Stimulated activated CD8-positive, alpha-beta memory T cell treated with anti-CD3 and anti-CD28 coated beads, Interleukin-2, amount 100 ng/mL, for 1 hour (primary cell): ENCODE results near the gene SFXN2.
"Not testable (repeated sequence)": the region's sequence is repeated elsewhere in the genome, so short reads cannot be mapped to it uniquely, and the experiment has no call there.

Experiments
- DNase-seq, 2 donors: peaks; one replicate each; pipeline ENCODE4 v3.0.0-alpha.2; 2020; ENCODE audit warnings: low read depth in 2 of 2

The SFXN2 gene

DNA sequence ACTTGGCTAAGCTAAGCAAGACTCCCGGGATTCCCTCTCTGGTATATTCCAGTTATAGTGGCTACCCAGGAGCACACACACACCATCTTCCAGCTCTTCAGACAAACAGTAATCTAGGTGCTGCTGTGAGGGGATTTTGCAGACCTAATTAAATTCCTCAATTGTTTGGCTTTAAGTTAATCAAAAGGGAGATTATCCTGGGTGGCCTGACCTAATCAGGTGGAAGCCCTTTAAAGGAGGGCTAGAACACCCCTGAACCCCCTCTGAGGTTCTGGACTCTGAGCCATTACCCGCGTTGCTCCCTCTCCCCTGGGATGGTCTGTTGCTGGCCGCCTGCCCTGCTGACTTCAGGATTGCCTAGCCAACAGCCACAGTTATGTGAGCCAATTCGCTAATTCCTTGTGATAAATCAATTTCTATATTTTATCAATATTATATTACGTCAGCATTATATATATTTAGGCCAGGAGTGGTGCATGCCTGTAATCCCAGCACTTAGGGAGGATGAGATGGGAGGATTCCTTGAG is 6.4 kb downstream of the SFXN2 start:
- DNase-seq, result no peak

DNA sequence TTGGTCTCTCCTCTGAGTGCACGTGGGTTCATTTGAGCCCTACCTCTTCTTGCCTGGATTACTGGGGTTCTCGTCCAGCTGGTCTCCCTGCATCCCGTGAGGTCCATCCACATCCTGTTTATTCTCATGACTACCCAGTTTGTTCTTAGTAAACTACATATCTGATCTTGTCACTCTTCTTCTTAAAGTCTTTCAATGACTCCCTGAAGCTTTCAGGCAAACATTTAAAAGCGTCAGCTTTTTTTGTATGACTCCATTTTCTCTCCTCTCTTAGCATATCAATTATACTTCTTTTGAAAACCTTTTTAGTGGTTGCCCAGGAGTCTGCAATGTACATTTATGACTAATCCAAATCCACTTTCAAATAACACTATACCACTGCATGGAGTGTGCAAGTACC is 7.5 kb downstream of the SFXN2 start:
- DNase-seq, result no peak

DNA sequence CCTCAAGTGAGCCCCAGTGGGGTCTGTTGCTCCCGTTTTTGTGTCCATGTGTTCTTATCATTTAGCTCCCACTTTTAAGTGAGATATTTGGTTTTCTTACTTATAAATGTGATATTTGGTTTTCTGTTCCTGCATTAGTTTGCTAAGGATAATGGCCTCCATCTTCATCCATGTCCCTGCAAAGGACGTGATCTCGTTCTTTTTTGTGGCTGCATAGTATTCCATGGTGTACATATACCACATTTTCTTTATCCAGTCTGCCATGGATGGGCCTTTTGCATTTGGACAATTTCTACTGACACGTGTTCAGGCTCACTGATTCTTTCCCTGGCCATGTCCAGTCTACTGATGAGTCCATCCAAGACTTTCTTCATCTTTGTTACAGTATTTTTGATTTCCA is 9.6 kb downstream of the SFXN2 start:
- DNase-seq, result no peak

DNA sequence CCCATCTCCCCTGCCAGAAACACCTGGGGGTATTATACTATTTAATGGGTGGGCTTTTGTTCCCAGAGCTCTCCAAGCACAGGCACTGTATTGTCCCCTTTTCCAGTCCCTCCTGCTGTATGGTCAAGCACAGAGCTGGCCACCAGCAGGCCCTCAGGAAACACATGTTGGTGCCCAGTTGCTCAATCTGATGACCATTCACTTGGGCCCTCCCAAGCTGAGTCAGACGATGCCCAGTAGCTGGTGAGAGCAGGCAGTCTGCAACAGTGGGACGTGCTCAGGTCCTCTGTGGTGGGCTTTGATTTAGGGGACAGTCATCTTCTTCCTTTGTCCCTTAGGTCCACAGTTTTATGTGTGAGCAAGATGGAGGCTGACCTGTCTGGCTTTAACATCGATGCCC is 11.8 kb downstream of the SFXN2 start:
- no peak for DNase-seq

DNA sequence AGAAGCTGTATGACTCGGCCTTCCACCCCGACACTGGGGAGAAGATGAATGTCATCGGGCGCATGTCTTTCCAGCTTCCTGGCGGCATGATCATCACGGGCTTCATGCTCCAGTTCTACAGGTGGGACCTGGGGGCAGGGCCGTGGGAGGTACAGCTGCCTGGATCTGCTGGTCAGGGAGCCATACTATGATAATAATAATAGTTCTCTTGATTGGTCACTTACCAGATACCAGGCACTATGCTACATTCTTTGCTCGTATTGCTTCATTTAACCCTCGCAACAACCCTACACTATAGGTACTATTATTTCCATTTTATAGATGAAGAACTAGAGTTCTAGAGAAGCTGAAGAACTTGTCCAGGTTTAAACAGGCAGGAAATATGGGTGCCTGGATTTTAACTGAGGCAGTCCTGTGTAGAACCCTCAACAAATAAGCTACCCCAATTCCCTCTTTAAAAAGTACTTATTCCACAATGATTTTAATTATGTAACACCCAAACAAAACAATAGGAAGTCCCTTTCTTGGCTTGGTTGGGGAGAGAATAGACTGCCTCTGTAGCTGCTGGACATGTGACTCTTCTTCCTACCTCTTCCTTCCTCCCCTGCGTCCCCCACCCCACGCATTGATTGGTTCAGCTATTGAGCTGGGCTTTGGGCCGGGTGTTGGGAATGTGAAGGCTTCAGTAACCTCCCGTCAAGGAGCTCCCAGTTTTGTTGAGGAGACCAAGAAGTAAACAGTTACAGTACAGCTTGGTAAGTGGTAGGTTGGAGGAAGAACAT is 12.8 kb downstream of the SFXN2 start:
- DNase-seq, result no peak

DNA sequence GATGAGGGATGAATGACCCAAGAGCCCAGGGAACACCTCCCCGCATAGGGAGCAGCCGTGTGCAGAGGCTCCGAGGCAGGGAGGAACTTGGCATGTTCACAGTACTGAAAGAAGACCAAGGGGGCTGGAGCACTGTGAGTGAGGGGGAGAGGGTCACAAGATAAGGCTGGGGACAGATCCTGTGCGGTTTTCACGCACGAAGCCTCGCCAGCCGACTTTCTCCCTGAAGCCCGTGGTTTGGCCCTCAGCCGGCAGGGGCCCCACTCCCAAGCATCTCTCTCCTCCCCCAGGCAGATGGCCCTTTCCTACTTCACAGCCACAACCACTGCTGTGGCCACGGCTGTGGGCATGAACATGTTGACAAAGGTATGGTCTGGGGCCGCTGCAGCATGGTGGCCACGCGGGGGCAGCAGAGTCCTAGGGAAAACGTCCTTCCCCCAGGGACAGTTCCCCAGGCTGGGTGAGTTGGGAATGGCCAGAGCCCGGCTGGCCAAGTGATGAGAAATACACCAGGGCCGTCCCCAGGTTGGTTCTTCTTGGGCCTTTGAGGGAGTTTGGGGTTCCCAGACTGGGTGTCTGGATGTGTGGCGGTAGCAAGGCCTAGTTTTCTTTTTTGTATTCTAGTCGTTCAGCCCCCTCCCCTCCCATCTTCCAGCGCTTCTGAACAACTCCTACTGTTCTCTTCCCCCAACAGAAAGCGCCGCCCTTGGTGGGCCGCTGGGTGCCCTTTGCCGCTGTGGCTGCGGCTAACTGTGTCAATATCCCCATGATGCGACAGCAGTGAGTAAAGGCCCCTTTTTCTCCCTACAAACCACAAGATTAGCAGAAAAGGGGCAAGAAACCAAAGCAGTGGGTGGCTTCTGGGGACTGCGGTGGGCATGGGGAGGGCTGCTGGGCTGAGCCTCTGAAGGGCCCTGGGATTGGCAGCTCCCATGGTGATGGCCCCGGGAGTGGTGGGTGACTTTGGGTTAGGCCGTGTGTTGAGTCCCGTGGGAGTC is 14.9 kb downstream of the SFXN2 start:
- DNase-seq, result peak; percentile 28 to 34

DNA sequence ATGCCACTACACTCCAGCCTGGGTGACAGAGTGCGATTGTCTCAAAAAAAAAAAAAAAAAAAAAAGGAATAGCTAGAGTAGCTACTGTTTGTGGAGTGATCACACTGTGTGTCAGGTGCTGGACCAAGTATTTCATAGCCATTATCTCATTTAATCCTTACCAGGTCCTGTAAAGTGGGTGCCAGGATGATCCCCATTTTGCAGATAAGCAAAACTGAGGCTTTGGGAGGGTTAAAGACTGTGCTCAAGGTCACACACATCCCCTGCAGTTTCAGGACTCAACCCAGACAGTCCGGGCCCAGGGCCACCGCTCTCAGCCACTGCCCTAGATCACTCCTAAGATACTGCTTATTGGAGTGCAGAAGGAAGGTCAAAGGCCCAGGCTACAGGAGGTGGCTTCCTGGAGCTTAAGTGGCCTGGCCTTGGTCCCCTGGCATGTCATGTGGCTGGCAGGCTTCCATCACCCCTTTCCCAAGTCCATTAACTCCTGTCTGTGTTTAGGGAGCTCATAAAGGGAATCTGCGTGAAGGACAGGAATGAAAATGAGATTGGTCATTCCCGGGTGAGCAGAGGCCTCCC is 16.9 kb downstream of the SFXN2 start:
- no peak for DNase-seq

DNA sequence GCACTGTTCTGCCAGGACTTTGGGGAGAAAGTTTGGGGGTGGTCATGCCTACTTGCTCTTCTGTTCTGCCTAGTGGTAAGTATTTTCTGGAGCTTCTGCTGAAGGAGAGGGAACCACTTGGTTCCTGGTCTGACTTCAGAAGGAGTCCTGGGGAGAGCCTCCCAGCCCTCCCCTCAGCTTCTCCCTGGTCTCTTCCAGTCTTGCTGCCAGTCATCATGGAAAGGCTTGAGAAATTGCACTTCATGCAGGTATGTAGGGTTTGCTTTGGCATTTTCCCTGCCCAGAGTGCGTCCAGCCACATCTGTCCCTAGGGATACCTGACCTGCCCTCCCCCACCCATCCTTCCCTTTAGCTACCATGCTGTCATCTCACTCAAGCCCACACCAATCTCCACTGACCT is 18.2 kb downstream of the SFXN2 start:
- no peak for DNase-seq

DNA sequence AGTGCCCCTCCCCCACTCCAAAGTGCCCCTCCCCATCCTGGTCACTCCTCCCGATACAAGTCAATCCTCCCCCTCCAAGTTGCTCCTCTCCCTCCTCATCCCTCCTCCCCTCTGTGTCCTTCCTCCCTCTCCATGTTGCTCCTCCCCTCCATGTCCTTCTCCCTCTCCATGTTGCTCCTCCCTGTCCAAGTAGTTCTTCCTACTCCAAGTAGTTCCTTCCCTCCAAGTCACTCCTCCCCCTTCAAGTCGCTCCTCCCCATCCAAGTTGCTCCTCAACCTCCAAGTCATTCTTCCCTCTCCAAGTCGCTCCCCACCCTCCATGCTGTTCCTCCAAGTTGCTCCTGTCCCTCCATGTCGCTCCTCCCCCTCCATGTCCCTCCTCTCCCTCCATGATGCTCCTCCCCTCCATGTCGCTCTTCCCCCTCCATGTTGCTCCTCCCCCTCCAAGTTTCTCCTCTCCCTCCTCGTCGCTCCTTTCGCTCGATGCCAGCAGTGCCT is 20.7 kb downstream of the SFXN2 start:
- DNase-seq, result no peak

DNA sequence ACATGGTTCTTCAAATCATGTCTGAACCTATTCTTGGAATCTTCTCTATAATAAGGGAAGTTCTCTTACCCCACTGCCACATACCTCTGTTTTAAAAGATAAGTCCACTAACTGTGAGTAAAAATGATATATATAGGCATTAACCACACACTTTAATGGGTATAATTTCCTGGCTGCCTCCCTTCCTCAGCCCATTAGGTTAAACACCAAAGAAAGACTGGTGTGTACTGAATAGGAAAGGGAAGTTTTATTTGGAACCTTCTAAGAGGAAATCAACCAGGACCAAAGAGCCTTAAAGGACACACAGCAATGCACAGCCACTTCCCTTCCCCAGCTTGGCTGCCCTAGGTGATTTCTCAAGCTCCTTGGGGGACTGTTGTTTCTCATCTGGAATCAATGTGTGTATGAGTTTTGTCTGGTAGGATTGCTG is 24.3 kb downstream of the SFXN2 start:
- no peak for DNase-seq

DNA sequence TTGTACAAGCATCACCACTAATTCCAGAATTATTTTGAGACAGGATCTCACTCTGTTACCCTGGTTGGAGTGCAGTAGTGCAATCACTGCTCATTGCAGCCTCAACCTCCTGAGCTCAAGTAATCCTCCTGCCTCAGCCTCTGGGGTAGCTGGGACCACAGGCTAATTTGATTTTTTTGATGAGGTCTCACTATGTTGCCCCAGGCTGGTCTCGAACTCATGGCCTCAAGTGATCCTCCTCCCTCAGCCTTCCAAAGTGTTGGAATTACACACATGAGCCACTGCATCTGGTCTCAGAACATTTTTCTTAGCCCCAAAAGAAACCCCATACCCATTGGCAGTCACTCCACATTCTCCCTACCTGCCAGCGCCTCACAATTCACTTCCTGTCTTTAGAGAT is 25.8 kb downstream of the SFXN2 start:
- DNase-seq, result no peak

DNA sequence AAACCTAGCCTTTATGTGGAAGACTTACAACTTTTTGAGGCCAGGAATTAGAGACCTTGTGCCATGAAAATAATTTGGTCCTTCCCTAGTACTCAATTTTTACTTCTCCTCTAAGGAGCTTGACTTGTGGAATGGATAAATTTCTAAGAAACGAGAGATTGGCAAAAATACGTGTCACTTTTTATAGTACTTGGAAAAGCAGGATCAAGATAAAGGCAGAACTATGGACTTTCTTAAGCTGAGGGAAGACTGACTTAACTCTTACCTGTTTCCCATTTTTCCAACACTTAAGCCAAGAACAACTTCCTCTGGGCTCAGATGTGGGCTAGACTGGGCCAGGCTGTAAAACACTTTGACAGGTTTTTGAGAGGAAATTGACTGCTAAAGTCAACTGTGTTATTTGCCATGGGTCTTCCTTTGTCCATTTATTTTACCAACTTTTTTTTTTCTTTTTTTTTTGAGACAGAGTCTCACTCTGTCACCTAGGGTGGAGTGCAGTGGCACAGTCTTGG is 27.3 kb downstream of the SFXN2 start:
- no peak for DNase-seq

DNA sequence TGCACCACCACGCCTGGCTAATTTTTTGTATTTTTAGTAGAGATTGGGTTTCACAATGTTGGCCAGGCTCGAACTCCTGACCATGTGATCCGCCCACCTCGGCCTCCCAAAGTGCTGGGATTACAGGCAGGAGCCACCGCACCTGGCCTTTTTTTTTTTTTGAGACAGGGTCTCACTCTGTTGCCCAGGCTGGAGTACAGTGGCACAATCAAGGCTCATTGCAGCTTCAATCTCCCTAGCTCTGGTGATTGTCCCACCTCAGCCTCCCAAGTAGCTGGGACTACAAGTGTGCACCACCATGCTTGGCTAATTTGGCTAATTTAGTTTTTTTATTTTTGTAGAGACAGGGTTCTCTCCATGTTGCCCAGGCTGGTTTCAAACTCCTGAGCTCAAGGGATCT is 27.9 kb downstream of the SFXN2 start:
- DNase-seq, result not testable (repeated sequence)

DNA sequence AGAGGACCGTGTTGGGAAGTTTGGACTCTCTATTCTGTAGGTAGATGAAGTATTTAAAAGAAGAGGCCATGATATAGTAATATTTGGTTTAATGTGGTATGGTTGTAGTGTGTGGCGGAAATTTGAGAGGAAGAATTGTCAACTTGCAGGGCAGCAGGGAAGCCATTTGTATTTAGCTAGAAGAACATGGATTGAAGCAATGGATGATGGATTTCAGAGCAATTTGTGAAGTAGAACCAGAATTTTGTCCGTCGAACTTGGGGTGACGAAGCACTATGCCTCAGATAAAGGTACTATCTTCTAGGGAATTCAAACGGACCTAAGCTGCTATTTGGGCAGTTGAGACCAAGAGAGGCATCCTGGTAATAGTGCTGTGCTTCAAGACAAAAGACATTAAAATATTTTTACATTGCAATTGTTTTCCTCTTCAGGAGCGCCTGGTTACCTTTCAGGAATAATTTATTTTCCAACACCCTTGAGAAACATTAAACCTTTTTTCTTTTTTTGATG is 28.7 kb downstream of the SFXN2 start:
- DNase-seq, result no peak

DNA sequence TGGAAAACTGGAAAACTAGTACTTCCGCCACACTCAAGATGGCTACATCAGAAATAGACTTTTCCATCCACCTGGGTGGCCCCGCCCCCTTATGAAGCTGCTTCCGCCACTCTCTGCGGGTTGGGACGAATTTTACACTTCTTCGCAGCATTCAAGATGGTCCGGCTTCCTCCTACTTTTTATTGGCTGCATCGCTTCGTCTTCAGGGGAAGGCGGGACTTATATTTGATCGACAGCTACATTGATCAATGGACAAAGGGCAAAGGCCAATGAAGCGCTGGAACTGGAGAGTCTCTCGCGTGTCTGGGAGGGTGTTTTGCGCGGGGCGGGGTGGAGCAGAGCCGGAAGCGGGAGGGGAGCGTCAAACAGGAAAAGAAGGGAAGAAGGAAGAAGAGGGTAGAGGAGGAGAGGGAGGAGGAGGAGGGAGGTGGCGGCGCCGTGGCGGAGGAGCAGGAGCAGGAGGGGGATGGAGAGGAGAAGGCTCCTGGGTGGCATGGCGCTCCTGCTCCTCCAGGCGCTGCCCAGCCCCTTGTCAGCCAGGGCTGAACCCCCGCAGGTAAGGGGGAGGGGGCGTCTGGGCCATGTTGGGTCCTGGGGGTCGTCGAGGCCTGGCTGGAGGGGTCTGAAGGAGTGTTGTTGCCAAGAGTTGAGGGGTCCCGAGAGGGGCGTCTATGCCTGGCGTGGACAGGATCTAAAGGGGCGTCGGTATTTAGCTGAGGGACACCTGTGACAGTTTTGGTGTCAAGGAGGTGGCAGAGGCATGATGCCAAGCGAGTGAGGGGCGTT is 29.3 kb downstream of the SFXN2 start, which contains the start of gene WBP1L:
TSS of gene WBP1L (plus strand) at position 361 of the 786 bp plus-strand sequence. CDS start at position 467, 106 bp downstream.
- peak; percentile 89 to 91 for DNase-seq

DNA sequence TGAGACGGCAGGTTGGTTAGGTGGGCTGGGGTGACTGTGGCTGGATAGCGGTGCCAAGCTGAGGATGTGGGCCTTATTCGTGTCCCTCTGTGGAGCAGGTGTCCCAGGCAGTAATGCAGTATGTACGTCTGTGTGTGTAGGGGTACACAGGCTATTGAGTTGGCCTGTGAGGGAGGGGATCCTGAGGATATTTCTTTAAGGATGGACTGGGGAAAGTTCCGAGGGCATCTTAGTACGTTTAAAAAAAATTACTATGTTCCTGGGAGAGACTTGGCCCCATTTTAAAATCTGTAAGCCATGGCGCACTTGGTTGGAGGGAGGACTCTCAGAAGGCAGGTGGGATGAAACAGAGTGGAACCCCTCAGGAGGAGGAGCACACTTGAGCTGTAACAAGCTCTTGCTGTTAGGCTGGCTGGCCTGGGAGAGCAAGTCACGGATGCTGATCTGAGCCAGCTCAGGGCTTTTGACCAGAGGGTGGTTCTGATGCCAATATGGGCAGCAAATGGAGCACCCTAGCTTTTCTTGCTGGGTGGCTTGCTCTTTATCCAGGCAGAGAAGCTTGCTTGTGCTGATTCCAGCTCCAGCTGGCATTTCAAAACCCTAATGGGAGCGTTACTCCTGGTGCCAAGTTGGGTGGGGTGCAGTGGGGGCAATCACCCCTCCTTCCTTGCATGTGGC is 30.1 kb downstream of the SFXN2 start:
- DNase-seq, result no peak

DNA sequence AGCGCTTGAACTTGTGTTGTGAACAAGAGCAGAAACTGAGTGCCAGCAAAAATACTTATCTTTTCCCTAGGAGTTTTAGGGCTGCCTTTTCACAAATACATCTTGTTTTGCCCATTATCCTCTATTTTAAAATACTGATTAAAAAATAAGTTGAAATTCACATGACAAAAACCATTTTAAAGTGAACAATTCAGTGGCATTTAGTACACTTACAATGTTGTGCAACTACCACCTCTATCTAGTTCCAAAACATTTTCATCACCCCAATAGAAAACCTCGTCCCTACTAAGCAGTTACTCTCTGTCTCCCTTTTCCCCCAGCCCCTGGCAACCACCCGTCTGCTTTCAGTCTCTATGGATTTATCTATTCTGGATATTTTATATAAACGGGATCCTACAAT is 30.7 kb downstream of the SFXN2 start:
- DNase-seq, result no peak

DNA sequence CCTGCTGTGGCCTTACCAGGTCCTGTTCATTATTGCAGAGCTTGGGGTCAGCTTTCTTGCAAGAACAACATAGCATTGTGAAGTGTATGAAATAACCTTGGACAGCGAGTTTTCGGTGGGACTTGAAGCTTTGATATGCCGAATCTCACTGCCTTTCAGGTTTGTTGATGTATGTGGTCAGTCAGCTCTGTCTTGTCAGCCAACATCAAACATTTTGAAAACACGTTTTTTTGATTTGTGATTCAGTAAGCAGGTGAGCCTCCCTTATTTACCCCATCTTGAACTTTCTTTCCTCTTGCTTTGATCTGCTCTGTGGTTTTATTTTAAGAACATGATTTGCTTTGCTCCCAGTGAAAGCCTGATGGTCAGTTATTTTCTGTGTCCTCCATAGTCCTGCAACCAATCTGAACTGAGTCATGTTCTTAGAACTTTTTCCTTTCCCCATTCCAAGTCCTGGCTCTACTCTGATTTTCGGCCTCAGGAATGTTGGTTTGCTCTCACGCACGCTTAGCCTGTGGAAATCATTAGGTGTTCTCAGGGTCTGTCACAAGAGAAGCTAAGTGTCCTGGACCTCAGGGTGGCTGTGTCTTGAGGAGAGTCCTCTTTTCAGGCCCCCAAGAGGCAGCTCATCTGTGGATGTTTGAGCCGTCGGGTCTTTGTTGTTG is 38.0 kb downstream of the SFXN2 start:
- DNase-seq, result no peak

DNA sequence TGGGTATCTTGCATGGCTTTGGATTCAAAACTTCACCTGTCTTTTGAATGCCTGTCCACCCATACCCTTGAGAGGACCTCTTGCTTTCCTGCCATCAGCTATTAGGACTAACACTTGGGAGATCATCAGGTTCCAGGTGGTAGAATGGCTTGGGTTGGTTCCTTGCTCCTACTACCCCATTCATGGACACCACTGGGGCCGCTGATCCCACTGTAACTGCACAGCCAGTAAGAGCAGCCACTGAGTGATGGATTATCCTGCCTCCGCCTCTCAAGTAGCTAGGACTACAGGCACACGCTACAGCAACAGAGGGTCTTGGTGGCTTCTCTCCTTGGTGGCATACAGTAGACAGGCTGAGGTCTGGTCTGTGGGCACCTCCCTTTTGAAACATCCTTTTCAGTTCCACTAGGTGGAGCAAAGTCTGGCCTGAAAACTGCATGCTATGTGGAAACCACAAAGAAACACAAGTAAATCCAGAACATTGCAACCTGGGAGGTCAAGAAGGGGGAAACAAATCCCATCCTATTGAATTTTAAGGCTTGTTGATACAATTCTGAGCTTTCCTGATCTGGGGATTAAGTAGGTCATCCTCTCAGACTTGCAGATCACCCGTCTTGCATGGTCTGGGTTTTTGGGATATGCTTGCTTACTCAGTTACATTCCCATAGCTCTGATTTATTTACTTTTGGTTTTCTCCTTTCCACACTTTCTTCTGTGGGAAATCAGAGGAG is 38.7 kb downstream of the SFXN2 start:
- no peak for DNase-seq
